ENCODE measurements around the gene PLSCR3. TPM values are rescaled to one million over a fixed set of nuclear protein-coding genes. Genes with fewer than 3 reads are reported as not detected.
"Not testable (repeated sequence)": the region's sequence is repeated elsewhere in the genome, so short reads cannot be mapped to it uniquely, and the experiment has no call there.

PLSCR3 gene
- total RNA-seq, 1 donor from 2014 or later = 81.4 TPM

DNA sequence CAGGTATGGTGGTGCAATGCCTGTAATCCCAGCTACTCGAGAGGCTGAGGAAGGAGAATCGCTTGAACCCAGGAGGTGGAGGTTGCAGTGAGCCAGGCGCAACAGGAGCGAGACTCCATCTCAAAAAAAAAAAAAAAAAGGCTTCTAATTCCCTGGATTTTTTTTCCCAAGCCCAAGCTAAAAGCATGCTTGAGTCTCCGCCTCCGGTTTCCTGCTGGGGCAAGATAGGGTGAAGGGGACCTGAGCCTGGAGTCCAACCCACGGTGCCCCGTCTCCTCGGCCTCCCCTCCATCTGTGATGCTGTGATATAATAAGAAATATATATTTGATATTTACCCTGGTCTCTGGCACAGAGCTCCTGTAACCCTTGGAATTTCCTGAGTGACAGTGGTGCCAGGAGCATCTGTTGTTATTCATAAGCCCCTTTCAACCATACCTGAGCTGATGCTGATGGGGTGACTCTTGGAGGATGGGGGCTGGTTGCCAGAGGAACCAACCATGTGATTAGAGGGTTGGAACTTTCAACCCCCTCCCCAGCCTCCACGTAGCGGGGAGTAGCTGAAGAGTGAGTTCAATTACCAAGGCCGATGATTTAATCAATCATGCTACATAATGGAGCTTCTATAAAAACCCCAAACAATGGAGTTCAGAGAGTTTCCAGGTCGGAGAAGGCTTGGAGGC lies 26.3 kb downstream of the PLSCR3 start:
- no peaks in the 10 kb centered on the region for H3K36me3 Mint-ChIP-seq (ENCODE audit: unreplicated experiment)
- no peaks in the 10 kb centered on the region for H3K4me1 Mint-ChIP-seq (ENCODE audit: unreplicated experiment)
- H3K27ac Mint-ChIP-seq (ENCODE audit: unreplicated experiment) = no peak overlapping the region
- H3K4me3 Mint-ChIP-seq (ENCODE audit: unreplicated experiment) = no peak overlapping the region
- TF ChIP-seq, protein P1, sequence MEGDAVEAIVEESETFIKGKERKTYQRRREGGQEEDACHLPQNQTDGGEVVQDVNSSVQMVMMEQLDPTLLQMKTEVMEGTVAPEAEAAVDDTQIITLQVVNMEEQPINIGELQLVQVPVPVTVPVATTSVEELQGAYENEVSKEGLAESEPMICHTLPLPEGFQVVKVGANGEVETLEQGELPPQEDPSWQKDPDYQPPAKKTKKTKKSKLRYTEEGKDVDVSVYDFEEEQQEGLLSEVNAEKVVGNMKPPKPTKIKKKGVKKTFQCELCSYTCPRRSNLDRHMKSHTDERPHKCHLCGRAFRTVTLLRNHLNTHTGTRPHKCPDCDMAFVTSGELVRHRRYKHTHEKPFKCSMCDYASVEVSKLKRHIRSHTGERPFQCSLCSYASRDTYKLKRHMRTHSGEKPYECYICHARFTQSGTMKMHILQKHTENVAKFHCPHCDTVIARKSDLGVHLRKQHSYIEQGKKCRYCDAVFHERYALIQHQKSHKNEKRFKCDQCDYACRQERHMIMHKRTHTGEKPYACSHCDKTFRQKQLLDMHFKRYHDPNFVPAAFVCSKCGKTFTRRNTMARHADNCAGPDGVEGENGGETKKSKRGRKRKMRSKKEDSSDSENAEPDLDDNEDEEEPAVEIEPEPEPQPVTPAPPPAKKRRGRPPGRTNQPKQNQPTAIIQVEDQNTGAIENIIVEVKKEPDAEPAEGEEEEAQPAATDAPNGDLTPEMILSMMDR (IDR thresholded peaks at IDR 0.05) = no peak
- no peak for DNase-seq (ENCODE audit: extremely low spot score, unreplicated experiment)
- H3K9me3 Mint-ChIP-seq (ENCODE audit: unreplicated experiment) = no peaks in the 10 kb centered on the region
- peaks cover 18% of the 10 kb centered on the region for H3K27me3 Mint-ChIP-seq (ENCODE audit: unreplicated experiment)

- Mint-ChIP-seq H3K27me3 (ENCODE audit: unreplicated experiment) (peaks cover 18% of the 10 kb centered on the region), H3K36me3 (ENCODE audit: unreplicated experiment) (no peaks in the 10 kb centered on the region), H3K4me1 (ENCODE audit: unreplicated experiment) (no peaks in the 10 kb centered on the region), H3K27ac (ENCODE audit: unreplicated experiment) (no peak overlapping the region), H3K4me3 (ENCODE audit: unreplicated experiment) (no peak overlapping the region), H3K9me3 (ENCODE audit: unreplicated experiment) (no peaks in the 10 kb centered on the region)
- TF ChIP-seq, protein P1 (IDR thresholded peaks at IDR 0.05) = no peak
- DNase-seq (ENCODE audit: extremely low spot score, unreplicated experiment) = no peak
These were observed 27.2 kb downstream of the PLSCR3 start for GRCh38 chr17:7367083-7367482.

- not testable (repeated sequence) for H3K36me3 Mint-ChIP-seq (ENCODE audit: unreplicated experiment); H3K27ac Mint-ChIP-seq (ENCODE audit: unreplicated experiment); H3K4me1 Mint-ChIP-seq (ENCODE audit: unreplicated experiment); H3K4me3 Mint-ChIP-seq (ENCODE audit: unreplicated experiment); H3K9me3 Mint-ChIP-seq (ENCODE audit: unreplicated experiment); DNase-seq (ENCODE audit: extremely low spot score, unreplicated experiment)
- H3K27me3 Mint-ChIP-seq (ENCODE audit: unreplicated experiment) = peaks cover 18% of the 10 kb centered on the region
These were observed 28.4 kb downstream of the PLSCR3 start for GRCh38 chr17:7365963-7366362.

DNA sequence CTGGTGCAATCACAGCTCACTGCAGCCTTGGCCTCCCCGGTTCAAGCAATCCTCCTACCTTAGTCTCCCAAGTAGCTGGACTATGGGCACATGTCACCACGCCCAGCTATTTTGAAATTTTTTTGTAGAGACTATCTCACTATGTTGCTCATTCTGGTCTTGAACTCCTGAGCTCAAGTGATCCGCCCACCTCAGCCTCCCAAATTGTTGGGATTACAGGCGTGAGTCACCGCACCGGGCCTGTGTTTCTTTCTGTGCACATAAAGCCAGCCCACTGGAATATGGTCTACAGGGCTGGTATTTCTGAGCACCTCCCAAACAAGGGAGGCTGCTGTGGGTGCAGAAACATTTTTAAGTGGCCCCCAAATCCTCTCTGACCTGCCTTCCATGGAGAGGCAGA lies 31.0 kb downstream of the PLSCR3 start:
- Mint-ChIP-seq H3K4me1 (ENCODE audit: unreplicated experiment) (no peaks in the 10 kb centered on the region), H3K36me3 (ENCODE audit: unreplicated experiment) (no peaks in the 10 kb centered on the region), H3K27ac (ENCODE audit: unreplicated experiment) (no peak overlapping the region), H3K9me3 (ENCODE audit: unreplicated experiment) (no peaks in the 10 kb centered on the region), H3K4me3 (ENCODE audit: unreplicated experiment) (no peak overlapping the region), H3K27me3 (ENCODE audit: unreplicated experiment) (peaks cover 5% of the 10 kb centered on the region)
- DNase-seq (ENCODE audit: extremely low spot score, unreplicated experiment) = no peak
- TF ChIP-seq, protein P1 (IDR thresholded peaks at IDR 0.05) = no peak

DNA sequence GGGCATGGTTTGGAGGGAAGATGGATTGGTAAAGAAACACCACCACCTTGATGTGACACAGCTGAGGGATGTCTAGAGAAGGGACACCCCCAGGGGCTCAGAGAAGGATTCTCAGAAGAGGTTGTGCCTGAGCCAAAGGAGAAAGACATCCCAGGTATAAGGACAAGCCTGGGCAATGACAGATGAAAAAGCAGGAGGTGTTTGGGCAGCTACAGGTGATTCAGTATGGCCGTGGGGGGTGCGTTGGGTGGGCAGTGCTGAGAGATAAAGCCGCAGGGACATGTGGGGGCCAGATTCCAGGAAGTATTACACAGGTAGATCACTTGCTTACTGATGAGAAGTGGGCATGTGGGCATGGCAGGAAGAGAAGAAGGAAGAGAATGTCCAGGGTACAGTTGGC lies 32.4 kb downstream of the PLSCR3 start:
- Mint-ChIP-seq H3K36me3 (ENCODE audit: unreplicated experiment) (no peaks in the 10 kb centered on the region), H3K9me3 (ENCODE audit: unreplicated experiment) (no peaks in the 10 kb centered on the region), H3K27me3 (ENCODE audit: unreplicated experiment) (peaks cover 2% of the 10 kb centered on the region), H3K27ac (ENCODE audit: unreplicated experiment) (no peak overlapping the region), H3K4me3 (ENCODE audit: unreplicated experiment) (no peak overlapping the region), H3K4me1 (ENCODE audit: unreplicated experiment) (no peaks in the 10 kb centered on the region)
- no peak for DNase-seq (ENCODE audit: extremely low spot score, unreplicated experiment)
- TF ChIP-seq, protein P1 (IDR thresholded peaks at IDR 0.05) = no peak
